Measurements from ENCODE around the gene PSMA5. TPM values are rescaled to one million over a fixed set of nuclear protein-coding genes. Genes with fewer than 3 reads are reported as not detected.
"Not testable (repeated sequence)": the region's sequence is repeated elsewhere in the genome, so short reads cannot be mapped to it uniquely, and the experiment has no call there.

Gene PSMA5
- total RNA-seq, 1 donor from 2014 or later: 63.9 TPM

- no peak for DNase-seq (ENCODE audit: low spot score)
These were observed 33.2 kb downstream of the PSMA5 start for GRCh38 chr1:109392788-109393616.

DNA sequence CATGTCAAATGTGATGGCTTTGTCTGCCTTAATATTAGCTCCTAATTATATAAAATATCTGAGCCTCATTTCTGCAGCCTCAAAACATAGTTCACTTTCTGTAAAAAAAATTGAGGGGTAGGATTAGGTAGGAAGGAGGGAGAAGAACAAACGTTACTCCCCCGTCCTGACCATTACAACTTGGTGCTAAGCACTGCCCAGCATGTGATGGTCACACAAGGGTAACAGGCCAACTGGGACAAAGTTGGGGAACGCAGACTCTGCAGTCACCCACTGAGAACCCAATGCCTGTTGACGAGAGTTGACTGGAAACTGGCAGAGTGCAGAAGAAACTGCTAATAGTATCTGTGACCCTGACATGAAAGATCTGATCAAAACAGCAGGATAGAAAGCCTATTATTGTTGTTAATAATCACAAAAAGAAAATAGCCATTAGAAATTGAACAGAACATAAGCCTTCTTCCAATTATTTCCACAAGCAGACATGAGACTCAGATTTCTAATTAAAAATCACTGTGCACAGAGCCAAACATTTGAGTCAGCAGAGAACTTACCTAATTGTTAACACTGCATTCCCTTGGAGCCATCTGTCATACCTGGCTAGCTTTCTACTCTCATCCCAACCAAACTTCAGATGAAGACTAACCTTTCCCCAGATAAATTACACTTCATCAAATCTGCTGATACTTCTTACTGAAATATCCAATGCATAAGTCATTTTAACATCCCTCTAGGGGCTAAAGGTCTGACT, 34.0 kb downstream of the PSMA5 start:
- DNase-seq (ENCODE audit: low spot score): no peak

- DNase-seq (ENCODE audit: low spot score): no peak
These were observed 34.6 kb downstream of the PSMA5 start for GRCh38 chr1:109391626-109392025.

- DNase-seq (ENCODE audit: low spot score): no peak
These were observed 35.1 kb downstream of the PSMA5 start for GRCh38 chr1:109391157-109391556.

DNA sequence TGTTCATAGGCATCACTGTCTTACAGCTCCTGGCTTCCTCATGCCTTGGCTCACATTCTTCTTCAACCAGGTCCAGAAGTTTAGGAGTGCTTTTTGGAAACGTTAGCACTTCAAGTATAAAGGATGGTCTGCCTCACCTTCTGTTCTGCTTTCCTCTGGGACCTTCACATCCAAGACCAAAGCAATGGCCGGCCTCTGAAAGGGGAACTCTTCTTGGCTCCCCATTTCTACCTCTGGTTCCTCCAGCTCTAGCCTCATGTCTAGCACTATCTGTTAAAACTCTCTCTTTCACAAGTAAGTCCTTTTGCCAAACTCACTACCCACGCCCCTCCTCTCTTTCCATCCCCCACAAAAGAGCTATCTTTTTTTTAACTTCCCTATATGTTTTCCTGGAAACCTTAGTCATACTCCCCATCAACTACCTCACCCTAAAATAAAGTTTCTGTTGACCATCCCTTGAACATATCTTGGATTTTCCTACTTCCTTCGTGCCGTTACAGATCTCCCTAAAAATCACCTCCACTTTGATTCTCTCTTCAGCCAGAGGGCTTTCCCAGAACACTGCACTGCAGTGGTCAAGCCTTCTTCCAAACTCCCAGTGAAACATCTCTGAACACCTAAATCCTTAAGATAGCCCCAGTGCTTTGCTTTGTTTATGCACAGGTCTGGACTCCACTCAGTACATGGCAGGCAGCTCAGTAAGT, 36.5 kb downstream of the PSMA5 start:
- DNase-seq (ENCODE audit: low spot score): no peak

DNA sequence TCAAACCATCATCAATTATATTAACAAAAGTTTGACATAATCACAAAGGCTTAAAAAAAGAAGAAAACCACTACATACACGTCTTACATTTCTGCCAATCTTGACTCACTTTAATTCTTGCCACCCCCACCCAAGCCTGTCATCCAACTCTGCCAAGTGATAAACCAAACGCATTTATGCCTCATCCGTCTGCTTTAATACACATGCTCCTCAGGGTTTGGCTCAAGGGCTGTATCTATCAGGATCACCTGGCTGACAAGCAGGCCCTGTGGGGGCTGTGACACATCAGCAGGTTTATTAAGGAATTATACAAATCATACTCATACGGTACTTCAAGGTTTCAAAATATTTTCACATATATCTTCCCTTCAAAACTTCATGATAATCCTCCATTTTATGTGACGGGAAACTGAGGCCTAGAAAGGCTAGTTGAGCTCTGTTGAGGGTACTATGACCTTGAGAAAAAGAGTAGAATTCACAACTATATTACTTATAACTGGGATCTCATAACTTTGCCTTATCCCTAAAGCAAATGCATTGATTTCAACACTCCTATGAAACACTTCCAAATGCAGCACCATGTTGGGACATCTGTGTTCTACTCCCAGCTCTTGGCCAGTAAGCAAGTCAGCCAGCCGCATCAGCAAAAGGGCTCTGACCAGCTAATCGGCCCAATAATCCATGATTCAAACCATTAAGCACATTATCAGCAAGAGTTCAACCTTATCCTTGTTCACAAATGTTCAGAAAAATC, 37.2 kb downstream of the PSMA5 start:
- no peak for DNase-seq (ENCODE audit: low spot score)

GRCh38 chr1:109388208-109388711, 38.0 kb downstream of the PSMA5 start:
- DNase-seq (ENCODE audit: low spot score): no peak

- no peak for DNase-seq (ENCODE audit: low spot score)
These were observed 40.1 kb downstream of the PSMA5 start for GRCh38 chr1:109386054-109386717.

DNA sequence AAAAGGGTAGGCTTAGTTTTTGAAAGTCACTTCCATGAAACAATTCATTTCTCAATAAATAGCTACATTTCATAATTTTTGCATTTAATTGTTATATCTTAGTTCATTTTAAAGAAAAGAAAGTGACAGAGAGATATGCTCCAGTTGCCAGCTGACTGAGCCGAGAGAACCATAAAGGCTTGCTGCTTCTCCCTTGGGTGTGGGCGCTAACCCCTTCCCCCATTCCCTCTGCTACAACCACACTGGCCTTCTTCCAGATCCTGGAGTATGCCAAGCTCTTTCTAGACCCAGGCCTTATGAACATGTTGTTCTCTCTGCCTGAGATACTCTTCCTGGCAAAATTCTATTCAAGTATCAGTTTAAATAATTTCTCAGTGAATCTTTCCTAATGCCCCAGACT, 40.8 kb downstream of the PSMA5 start:
- no peak for DNase-seq (ENCODE audit: low spot score)

- no peak for DNase-seq (ENCODE audit: low spot score)
These were observed 42.4 kb downstream of the PSMA5 start for GRCh38 chr1:109383854-109384253.

GRCh38 chr1:109383087-109383779, 43.0 kb downstream of the PSMA5 start:
- DNase-seq (ENCODE audit: low spot score): no peak

- no peak for DNase-seq (ENCODE audit: low spot score)
These were observed 44.7 kb downstream of the PSMA5 start for GRCh38 chr1:109381573-109381972.

- DNase-seq (ENCODE audit: low spot score): no peak
These were observed 46.3 kb downstream of the PSMA5 start for GRCh38 chr1:109379907-109380306.

DNA sequence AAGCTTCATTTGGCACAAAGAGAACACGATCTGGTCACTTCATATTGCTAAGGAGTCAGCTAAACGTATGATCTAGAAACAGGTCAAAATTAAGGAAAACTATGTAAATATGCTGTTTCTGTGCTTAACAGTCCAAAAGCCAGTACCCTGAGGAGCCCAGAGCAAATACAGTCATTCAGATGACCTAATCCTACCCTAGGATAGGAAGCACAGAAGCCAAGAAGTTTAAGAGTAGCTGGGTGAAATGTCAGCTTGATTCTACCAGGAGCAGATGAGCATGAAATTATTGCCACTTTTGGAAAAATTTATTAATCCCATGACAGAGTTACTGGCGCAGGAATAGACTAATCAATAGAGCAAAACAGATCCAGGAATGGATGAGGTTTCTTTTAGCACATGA, 46.8 kb downstream of the PSMA5 start:
- DNase-seq (ENCODE audit: low spot score): no peak

- DNase-seq (ENCODE audit: low spot score): no peak
These were observed 48.5 kb downstream of the PSMA5 start for GRCh38 chr1:109377698-109378097.

DNA sequence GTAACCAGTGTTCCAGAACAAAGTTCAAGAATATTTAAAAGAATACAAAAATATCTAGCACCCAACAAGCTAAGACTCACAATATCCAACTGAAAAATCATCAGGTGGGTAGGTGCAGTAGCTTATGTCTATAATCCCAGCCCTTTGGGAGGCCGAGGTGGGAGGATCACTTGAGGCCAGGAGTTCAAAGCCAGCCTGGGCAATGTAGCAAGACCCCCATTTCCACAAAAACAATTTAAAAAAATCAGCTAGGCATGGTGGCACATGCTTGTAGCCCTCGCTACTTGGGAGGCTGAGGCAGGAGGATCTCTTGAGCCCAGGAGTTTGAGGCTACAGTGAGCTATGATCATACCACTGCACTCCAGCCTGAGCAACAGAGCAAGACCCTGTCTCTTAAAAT, 52.6 kb downstream of the PSMA5 start:
- DNase-seq (ENCODE audit: low spot score): not testable (repeated sequence)

DNA sequence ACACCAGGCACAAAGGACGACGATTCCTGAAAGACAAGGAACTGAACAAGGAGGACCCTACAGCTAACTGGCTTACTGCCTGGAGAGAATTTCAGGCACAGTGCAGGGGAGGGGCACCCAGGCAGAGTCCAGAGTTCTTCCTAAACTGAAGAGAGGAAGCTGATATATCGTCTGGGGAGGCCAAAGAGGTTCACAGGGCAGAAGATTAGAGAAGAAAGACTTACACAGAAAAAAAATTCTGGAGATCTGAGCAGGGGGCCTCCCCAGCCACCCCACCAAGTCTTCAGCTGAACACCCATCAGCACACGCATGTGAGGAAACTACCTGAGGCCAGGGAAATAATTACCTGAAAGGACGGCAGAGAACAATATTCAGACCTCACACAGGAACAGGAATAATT, 53.1 kb downstream of the PSMA5 start:
- no peak for DNase-seq (ENCODE audit: low spot score)

- DNase-seq (ENCODE audit: low spot score): no peak
These were observed 54.0 kb downstream of the PSMA5 start for GRCh38 chr1:109372281-109372680.

DNA sequence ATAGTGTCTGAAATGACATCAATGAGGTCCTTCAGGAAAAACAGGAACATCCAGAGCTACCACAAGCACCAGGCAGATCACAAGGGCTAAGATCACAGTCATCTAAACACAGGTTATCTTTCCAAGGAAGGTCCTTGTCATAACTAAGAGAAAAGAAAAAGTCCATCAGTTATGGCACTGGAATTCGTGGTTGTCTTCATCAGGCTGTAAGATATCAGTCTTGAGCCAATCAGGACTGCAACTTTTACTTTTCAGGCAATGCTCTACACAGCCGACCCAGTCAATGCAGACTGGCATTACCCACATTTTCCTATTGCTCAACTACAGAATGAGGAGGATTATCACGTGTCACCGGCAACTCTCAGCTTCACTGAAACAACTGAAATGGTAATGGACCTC, 54.9 kb downstream of the PSMA5 start:
- DNase-seq (ENCODE audit: low spot score): no peak

All from mesenteric fat pad (tissue), 1 donor.